DND-41 (cell line): ENCODE results near the gene CPED1.

Experiments used
- ATAC-seq: fragments of 200-7000 bp; cut with Tn5 transposase; 3 replicates; pipeline ENCODE4 v1.9.1; 2021; ENCODE audit warnings: low read depth; ENCODE audit not compliant: insufficient read depth
- DNase-seq: peaks from one replicate; pipeline ENCODE4 v3.0.0-alpha.2; 2020
- H2AFZ ChIP-seq: 2 replicates; pipeline ENCODE4 v1.6.0; 2012; ENCODE audit warnings: low read depth, low read length
- H3K27ac ChIP-seq: 2 replicates; pipeline ENCODE4 v1.5.1; 2012; ENCODE audit warnings: low read length, inconsistent platforms
- H3K27me3 ChIP-seq: fragments of 200-600 bp; sonication (generic); 2 replicates; pipeline ENCODE4 v1.6.0; 2012; ENCODE audit warnings: low read length, mild to moderate bottlenecking, inconsistent platforms; ENCODE audit not compliant: insufficient read depth, poor library complexity
- H3K36me3 ChIP-seq: 2 replicates; pipeline ENCODE4 v1.5.1; 2012; ENCODE audit warnings: low read length, inconsistent platforms; ENCODE audit not compliant: insufficient read depth
- H3K4me1 ChIP-seq: 2 replicates; pipeline ENCODE4 v1.5.1; 2012; ENCODE audit warnings: mild to moderate bottlenecking, low read length; ENCODE audit not compliant: insufficient read depth
- H3K4me2 ChIP-seq: 2 replicates; pipeline ENCODE4 v1.6.0; 2012; ENCODE audit warnings: mild to moderate bottlenecking, moderate library complexity, low read length, inconsistent platforms; ENCODE audit not compliant: insufficient read depth
- H3K4me3 ChIP-seq, 2 experiments: fragments of 200-600 bp in 1 of 2; shearing (Covaris generic) in 1 of 2; 2 replicates each; pipeline ENCODE4 v1.5.1; 2012 to 2016; ENCODE audit warnings: inconsistent platforms in 2 of 2, low read length in 2 of 2, mild to moderate bottlenecking in 2 of 2, low read depth in 1 of 2, moderate library complexity in 1 of 2
- H3K79me2 ChIP-seq: 2 replicates; pipeline ENCODE4 v1.6.0; 2012; ENCODE audit warnings: low read length, inconsistent platforms; ENCODE audit not compliant: insufficient read depth
- H3K9ac ChIP-seq: 2 replicates; pipeline ENCODE4 v1.6.0; 2012; ENCODE audit warnings: low read depth, mild to moderate bottlenecking, inconsistent platforms, low read length, moderate library complexity
- H3K9me3 ChIP-seq: 2 replicates; pipeline ENCODE4 v1.5.1; 2012; ENCODE audit warnings: low read length, moderate library complexity, mild to moderate bottlenecking, inconsistent platforms; ENCODE audit not compliant: insufficient read depth, severe bottlenecking
- H4K20me1 ChIP-seq: 2 replicates; pipeline ENCODE4 v1.6.0; 2012; ENCODE audit warnings: low read length; ENCODE audit not compliant: insufficient read depth
- CTCF ChIP-seq: IDR thresholded peaks from 2 replicates; pipeline ENCODE4 v1.5.1; 2012; ENCODE audit warnings: borderline replicate concordance, low read length, moderate library complexity, mild to moderate bottlenecking; ENCODE audit not compliant: poor library complexity, severe bottlenecking; ENCODE audit errors: extremely low read depth
- EZH2 ChIP-seq: IDR thresholded peaks from 3 replicates; pipeline ENCODE4 v1.6.1; 2012; ENCODE audit warnings: borderline replicate concordance, low read depth, mild to moderate bottlenecking, moderate library complexity, low read length, inconsistent platforms; ENCODE audit not compliant: severe bottlenecking

The CPED1 gene

GRCh38 chr7:121046893-121047468 is 58.5 kb downstream of the CPED1 start:
- Histone ChIP-seq H3K9me3 (no peaks in the 10 kb centered on the region), H3K27me3 (peaks cover 3% of the 10 kb centered on the region), H3K4me1 (no peaks in the 10 kb centered on the region; the same call in 1 of the 2 replicates), H3K36me3 (no peaks in the 10 kb centered on the region), H4K20me1 (no peaks in the 10 kb centered on the region), H3K4me3 (no peak overlapping the region), H3K4me2 (no peak overlapping the region), H3K9ac (no peak overlapping the region), H3K27ac (no peak overlapping the region), H2AFZ (no peak overlapping the region), H3K79me2 (no peaks in the 10 kb centered on the region)
- TF ChIP-seq EZH2 (no peak), CTCF (no peak)
- no peak for ATAC-seq
- DNase-seq = no peak

- TF ChIP-seq CTCF = no peak
- no peak for TF ChIP-seq EZH2
- DNase-seq (no peak), ATAC-seq (no peak)
- H3K27me3 ChIP-seq = peaks cover 3% of the 10 kb centered on the region
- H3K9ac ChIP-seq = no peak overlapping the region
- H3K4me3 ChIP-seq = no peak overlapping the region
- no peak overlapping the region for H3K27ac ChIP-seq
- no peaks in the 10 kb centered on the region for H4K20me1 ChIP-seq
- no peak overlapping the region for H2AFZ ChIP-seq
- H3K79me2 ChIP-seq = no peaks in the 10 kb centered on the region
- no peaks in the 10 kb centered on the region for H3K36me3 ChIP-seq
- no peaks in the 10 kb centered on the region; the same call in 1 of the 2 replicates for H3K4me1 ChIP-seq
- no peak overlapping the region for H3K4me2 ChIP-seq
- no peaks in the 10 kb centered on the region for H3K9me3 ChIP-seq
These were observed 59.7 kb downstream of the CPED1 start for GRCh38 chr7:121048195-121048594.

- ATAC-seq (no peak), DNase-seq (no peak)
- Histone ChIP-seq H3K4me3 (no peak overlapping the region), H4K20me1 (no peaks in the 10 kb centered on the region), H3K27ac (no peak overlapping the region), H3K79me2 (no peaks in the 10 kb centered on the region), H3K9me3 (no peaks in the 10 kb centered on the region), H3K4me1 (no peaks in the 10 kb centered on the region; the same call in 1 of the 2 replicates), H3K9ac (no peak overlapping the region), H3K4me2 (no peak overlapping the region), H2AFZ (no peak overlapping the region), H3K27me3 (peaks cover 3% of the 10 kb centered on the region), H3K36me3 (no peaks in the 10 kb centered on the region)
- TF ChIP-seq EZH2 (no peak), CTCF (no peak)
These were observed 60.7 kb downstream of the CPED1 start for GRCh38 chr7:121049028-121049791.
